GM23248 (cell line): ENCODE data around the gene PHACTR3. TPM values are rescaled to one million over a fixed set of nuclear protein-coding genes. Genes with fewer than 3 reads are reported as not detected.

Source experiments
- DNase-seq: peaks from one replicate; pipeline ENCODE4 v3.0.0-alpha.2; 2015
- H2AFZ ChIP-seq: fragments of 200-600 bp; sonication (generic); 2 replicates; pipeline ENCODE4 v1.6.1; 2016; ENCODE audit warnings: antibody characterized with exemption
- H3F3A ChIP-seq: fragments of 200-600 bp; sonication (generic); 2 replicates; pipeline ENCODE4 v1.6.1; 2016; ENCODE audit warnings: mild to moderate bottlenecking, antibody characterized with exemption, mixed run types; ENCODE audit not compliant: insufficient read depth
- H3K27ac ChIP-seq: fragments of 200-600 bp; sonication (generic); 2 replicates; pipeline ENCODE4 v1.5.1; 2016; ENCODE audit warnings: mild to moderate bottlenecking
- H3K27me3 ChIP-seq: fragments of 200-600 bp; sonication (generic); replicated peaks from 2 replicates; pipeline ENCODE4 v1.6.1; 2016; ENCODE audit warnings: mild to moderate bottlenecking; ENCODE audit not compliant: insufficient read depth
- H3K36me3 ChIP-seq: fragments of 200-600 bp; sonication (generic); 2 replicates; pipeline ENCODE4 v1.6.1; 2016; ENCODE audit warnings: low read depth, mild to moderate bottlenecking
- H3K4me1 ChIP-seq: fragments of 200-600 bp; sonication (generic); 2 replicates; pipeline ENCODE4 v1.6.1; 2016; ENCODE audit warnings: mild to moderate bottlenecking; ENCODE audit not compliant: insufficient read depth
- H3K4me2 ChIP-seq: fragments of 200-600 bp; sonication (generic); one replicate; pipeline ENCODE4 v1.6.1; 2016; ENCODE audit warnings: mild to moderate bottlenecking; ENCODE audit not compliant: unreplicated experiment
- H3K4me3 ChIP-seq: fragments of 200-600 bp; sonication (generic); 2 replicates; pipeline ENCODE4 v1.5.1; 2016; ENCODE audit warnings: mild to moderate bottlenecking
- H3K79me2 ChIP-seq: fragments of 200-600 bp; sonication (generic); 2 replicates; pipeline ENCODE4 v1.6.1; 2016; ENCODE audit warnings: mild to moderate bottlenecking; ENCODE audit not compliant: insufficient read depth
- H3K9ac ChIP-seq: fragments of 200-600 bp; sonication (generic); 2 replicates; pipeline ENCODE4 v1.6.1; 2016; ENCODE audit warnings: mild to moderate bottlenecking
- H3K9me2 ChIP-seq: fragments of 200-600 bp; sonication (generic); 2 replicates; pipeline ENCODE4 v1.6.1; 2016; ENCODE audit warnings: mixed run types, mild to moderate bottlenecking, moderate library complexity; ENCODE audit not compliant: insufficient read depth
- H3K9me3 ChIP-seq: fragments of 200-600 bp; sonication (generic); one replicate; pipeline ENCODE4 v1.6.1; 2017; ENCODE audit warnings: low read depth
- H4K20me1 ChIP-seq: fragments of 200-600 bp; sonication (generic); 2 replicates; pipeline ENCODE4 v1.6.0; 2016; ENCODE audit not compliant: insufficient read depth
- EZH2 ChIP-seq: fragments of 200-600 bp; sonication (generic); IDR thresholded peaks from 2 replicates; pipeline ENCODE4 v1.6.1; 2018; ENCODE audit warnings: antibody characterized with exemption, mild to moderate bottlenecking; ENCODE audit not compliant: insufficient read depth, poor library complexity, severe bottlenecking
- EZH2phosphoT487 ChIP-seq: fragments of 200-600 bp; sonication (generic); IDR thresholded peaks from 2 replicates; pipeline ENCODE4 v1.6.1; 2018; ENCODE audit warnings: antibody characterized with exemption, moderate library complexity, mild to moderate bottlenecking, low read depth; ENCODE audit not compliant: insufficient read depth
- WGBS, 2 experiments: methylation state at CpG; one replicate each; pipeline ENCODE4 v1.1.6; 2015 to 2017; ENCODE audit warnings: low lambda C conversion rate in 2 of 2, low coverage in 1 of 2; ENCODE audit errors: missing lambda C conversion rate in 2 of 2; 5-methylcytosine and 5-hydroxymethylcytosine counted together
- in situ Hi-C: fragments of 300-500 bp; cut with MboI; formaldehyde crosslinking; loops from 2 replicates; pipeline ENCODE4 v1.15.0; 2020
- polyA plus RNA-seq: library from polyadenylated mRNA; unstranded; fragments of >200 nt; fragmentation: Nextera tagmentation; extraction: Ambion mirVana; gene quantifications from 2 replicates; pipeline ENCODE4 v1.2.1, GENCODE V29; 2016
- total RNA-seq: library from RNA; depleted of rRNA; stranded (reverse); fragments of >200 nt; shearing (Covaris generic); gene quantifications from 2 replicates; pipeline ENCODE4 v1.2.3, GENCODE V29; 2014

The PHACTR3 gene
- total and polyA plus RNA-seq, 2 experiments from 2014 or later = not detected

GRCh38 chr20:59741073-59741472 lies 136.7 kb downstream of the PHACTR3 start:
- Histone ChIP-seq H3K4me2 (no peak overlapping the region), H3K9me2 (no peaks in the 10 kb centered on the region), H4K20me1 (no peaks in the 10 kb centered on the region), H3K9me3 (no peaks in the 10 kb centered on the region), H3K4me1 (no peaks in the 10 kb centered on the region), H3K27ac (no peak overlapping the region), H3K79me2 (no peaks in the 10 kb centered on the region), H3K9ac (no peak overlapping the region), H3K36me3 (no peaks in the 10 kb centered on the region), H3F3A (no peaks in the 10 kb centered on the region), H2AFZ (no peak overlapping the region), H3K27me3 (no peaks in the 10 kb centered on the region), H3K4me3 (no peak overlapping the region)
- TF ChIP-seq EZH2phosphoT487 = no peak
- no peak for TF ChIP-seq EZH2
- in situ Hi-C loops = loop anchor here (10.0 kb wide), 1 partner anchor 156 kb away; no protein-coding TSS in a partner anchor
- DNase-seq = no peak
- 74% methylated on average over 12 of the region's 12 CpGs for WGBS, 2 experiments

GRCh38 chr20:59742351-59743095 lies 138.2 kb downstream of the PHACTR3 start:
- Histone ChIP-seq H3K9ac (no peak overlapping the region), H3F3A (peaks cover 2% of the 10 kb centered on the region), H3K27me3 (no peaks in the 10 kb centered on the region), H3K4me2 (no peak overlapping the region), H3K27ac (no peak overlapping the region), H3K79me2 (no peaks in the 10 kb centered on the region), H3K4me1 (no peaks in the 10 kb centered on the region), H3K9me2 (no peaks in the 10 kb centered on the region), H2AFZ (no peak overlapping the region), H3K36me3 (no peaks in the 10 kb centered on the region), H3K9me3 (no peaks in the 10 kb centered on the region), H4K20me1 (no peaks in the 10 kb centered on the region), H3K4me3 (no peak overlapping the region)
- in situ Hi-C loops = loop anchor here (10.0 kb wide), 1 partner anchor 158 kb away; no protein-coding TSS in a partner anchor
- no peak for DNase-seq
- no peak for TF ChIP-seq EZH2phosphoT487
- TF ChIP-seq EZH2 = no peak
- WGBS, 2 experiments = 80 to 81% methylated on average over 24 of the region's 24 CpGs

- in situ Hi-C loops = loop anchor here (10.0 kb wide), 1 partner anchor 159 kb away; no protein-coding TSS in a partner anchor
- H3K4me1 ChIP-seq = peaks cover 8% of the 10 kb centered on the region
- TF ChIP-seq EZH2phosphoT487 = no peak
- no peak for TF ChIP-seq EZH2
- no peak overlapping the region for H3K4me3 ChIP-seq
- H3K9me3 ChIP-seq = no peaks in the 10 kb centered on the region
- H3K79me2 ChIP-seq = no peaks in the 10 kb centered on the region
- no peaks in the 10 kb centered on the region for H3K9me2 ChIP-seq
- no peak for DNase-seq
- no peak overlapping the region for H2AFZ ChIP-seq
- H3K27me3 ChIP-seq = no peaks in the 10 kb centered on the region
- no peaks in the 10 kb centered on the region for H3K36me3 ChIP-seq
- peaks cover 10% of the 10 kb centered on the region for H3F3A ChIP-seq
- H3K27ac ChIP-seq = no peak overlapping the region
- no peaks in the 10 kb centered on the region for H4K20me1 ChIP-seq
- WGBS, 2 experiments = 75 to 84% methylated on average over 9 of the region's 9 CpGs
- H3K4me2 ChIP-seq = no peak overlapping the region
- H3K9ac ChIP-seq = no peak overlapping the region
Measured at GRCh38 chr20:59743308-59743707, 139.0 kb downstream of the PHACTR3 start.

- H3K9ac ChIP-seq = no peak overlapping the region
- H3K27ac ChIP-seq = no peak overlapping the region
- H3F3A ChIP-seq = peaks cover 16% of the 10 kb centered on the region
- no peak overlapping the region for H3K4me2 ChIP-seq
- no peak overlapping the region for H3K4me3 ChIP-seq
- H3K36me3 ChIP-seq = no peaks in the 10 kb centered on the region
- TF ChIP-seq EZH2phosphoT487 = no peak
- TF ChIP-seq EZH2 = no peak
- in situ Hi-C loops = loop anchor here (10.0 kb wide), 1 partner anchor 159 kb away; no protein-coding TSS in a partner anchor
- no peaks in the 10 kb centered on the region for H3K9me3 ChIP-seq
- H3K9me2 ChIP-seq = no peaks in the 10 kb centered on the region
- no peaks in the 10 kb centered on the region for H3K27me3 ChIP-seq
- H3K4me1 ChIP-seq = peaks cover 13% of the 10 kb centered on the region
- H3K79me2 ChIP-seq = no peaks in the 10 kb centered on the region
- H4K20me1 ChIP-seq = no peaks in the 10 kb centered on the region
- DNase-seq = peak; percentile 14
- no peak overlapping the region for H2AFZ ChIP-seq
- WGBS, 2 experiments = 72 to 76% methylated on average over 21 of the region's 21 CpGs
Measured at GRCh38 chr20:59743767-59744485, 139.6 kb downstream of the PHACTR3 start.
